ENCODE results near the gene DAB2IP.
A peak's percentile ranks its signal among the peaks of the same experiment; 100 is the strongest.

DAB2IP gene

GRCh38 chr9:121667214-121667613, 15.8 kb downstream of the DAB2IP start:
- DNase-seq = no peak

GRCh38 chr9:121667890-121668289, 16.5 kb downstream of the DAB2IP start:
- DNase-seq = no peak

GRCh38 chr9:121670431-121670830, 19.0 kb downstream of the DAB2IP start:
- DNase-seq = no peak

GRCh38 chr9:121671612-121672155, 20.2 kb downstream of the DAB2IP start:
- DNase-seq = no peak

- DNase-seq = no peak
These were observed 20.8 kb downstream of the DAB2IP start for GRCh38 chr9:121672213-121672612.

- no peak for DNase-seq
These were observed 21.6 kb downstream of the DAB2IP start for GRCh38 chr9:121672986-121673385.

GRCh38 chr9:121673576-121673975, 22.1 kb downstream of the DAB2IP start:
- DNase-seq = no peak

GRCh38 chr9:121674017-121674416, 22.6 kb downstream of the DAB2IP start:
- no peak for DNase-seq

GRCh38 chr9:121674952-121675351, 23.5 kb downstream of the DAB2IP start:
- DNase-seq = no peak

GRCh38 chr9:121675381-121675780, 23.9 kb downstream of the DAB2IP start:
- DNase-seq = no peak

GRCh38 chr9:121675969-121676822, 24.8 kb downstream of the DAB2IP start:
- DNase-seq = no peak

GRCh38 chr9:121676926-121677325, 25.5 kb downstream of the DAB2IP start:
- DNase-seq = no peak

GRCh38 chr9:121678501-121679022, 27.1 kb downstream of the DAB2IP start:
- DNase-seq = no peak

- no peak for DNase-seq
These were observed 28.6 kb downstream of the DAB2IP start for GRCh38 chr9:121679901-121680635.

- DNase-seq = no peak
These were observed 30.0 kb downstream of the DAB2IP start for GRCh38 chr9:121681404-121681803.

GRCh38 chr9:121682201-121682600, 30.8 kb downstream of the DAB2IP start:
- DNase-seq = no peak

- DNase-seq = no peak
These were observed 31.6 kb downstream of the DAB2IP start for GRCh38 chr9:121682926-121683515.

GRCh38 chr9:121683652-121684051, 32.2 kb downstream of the DAB2IP start:
- no peak for DNase-seq

- DNase-seq = peak; percentile 51
These were observed 33.1 kb downstream of the DAB2IP start for GRCh38 chr9:121684381-121685145.

- DNase-seq = no peak
These were observed 33.8 kb downstream of the DAB2IP start for GRCh38 chr9:121685146-121685794.

- DNase-seq = no peak
These were observed 34.5 kb downstream of the DAB2IP start for GRCh38 chr9:121685795-121686377.

All from stimulated activated CD4-positive, alpha-beta T cell treated with anti-CD3 and anti-CD28 coated beads, Interleukin-15, amount 100 ng/mL, for 24 hours (primary cell).